K562 (cell line): ENCODE results near the gene AQP2. TPM values are rescaled to one million over a fixed set of nuclear protein-coding genes. Genes with fewer than 3 reads are reported as not detected.

Source experiments
- ATAC-seq: fragments of 200-7000 bp; cut with Tn5 transposase; 3 replicates; pipeline ENCODE4 v1.9.1; 2020; ENCODE audit warnings: moderate library complexity
- BruUV-seq: library from RNA; stranded (reverse); fragments of 400-500 nt; replicated peaks from 2 replicates; lab custom pipeline; 2021; lab: Mats Ljungman, UMichigan
- CTCF ChIA-PET: fragments of 300-600 bp; formaldehyde crosslinking; extraction: SDS; loops from one replicate; lab custom pipeline; 2021; ENCODE audit warnings: low intra/inter-chr PET ratio; lab: Yijun Ruan, JAX
- POLR2A ChIA-PET: fragments of 300-600, 350-650 bp; sonication (Branson Sonifier 250); formaldehyde crosslinking; extraction: SDS; loops from one replicate; lab custom pipeline; 2021; ENCODE audit warnings: antibody characterized with exemption, inconsistent platforms; lab: Yijun Ruan, JAX
- DNase-seq, 4 experiments: peaks; one replicate each; pipeline versions ENCODE4 v3.0.0 to v3.0.0-alpha.2; 2011 to 2018; ENCODE audit warnings: low spot score in 3 of 4, mixed read lengths in 3 of 4; ENCODE audit errors: extremely low read depth in 1 of 4
- FAIRE-seq: peaks from 2 replicates; lab custom pipeline; 2011; peaks lifted over from hg19 to GRCh38; lab: Jason Lieb, UNC
- H2AFZ ChIP-seq: 2 replicates; pipeline ENCODE4 v1.6.0; 2011; ENCODE audit warnings: low read depth, low read length, control low read depth, inconsistent platforms
- H3K27ac ChIP-seq: fragments of 200-600 bp; 3 replicates; pipeline ENCODE4 v1.8.0; 2011; ENCODE audit warnings: low read depth, mild to moderate bottlenecking, control low read depth, inconsistent platforms, low read length, moderate library complexity, mixed read lengths; ENCODE audit errors: extremely low read depth
- H3K27me3 ChIP-seq, 2 experiments: fragments of 300-600 bp in 1 of 2; 2 replicates in 1 of 2; 3 replicates in 1 of 2; pipeline versions ENCODE4 v1.6.0 to v1.8.0; 2011; ENCODE audit warnings: inconsistent platforms in 2 of 2, low read length in 2 of 2, mild to moderate bottlenecking in 1 of 2, mixed read lengths in 1 of 2, moderate library complexity in 1 of 2; ENCODE audit not compliant: control insufficient read depth in 2 of 2, insufficient read depth in 2 of 2
- H3K36me3 ChIP-seq: fragments of 300-600 bp; 3 replicates; pipeline ENCODE4 v1.8.0; 2011; ENCODE audit warnings: mild to moderate bottlenecking, low read length, inconsistent platforms; ENCODE audit not compliant: control insufficient read depth, insufficient read depth
- H3K4me1 ChIP-seq, 2 experiments: fragments of 200-600 bp in 1 of 2; replicated peaks in 1 of 2; 2 replicates in 1 of 2; 3 replicates in 1 of 2; pipeline versions ENCODE4 v1.5.1 to v1.8.0; 2011; ENCODE audit warnings: inconsistent platforms in 2 of 2, low read length in 2 of 2, mild to moderate bottlenecking in 1 of 2, mixed read lengths in 1 of 2, moderate library complexity in 1 of 2; ENCODE audit not compliant: control insufficient read depth in 2 of 2, insufficient read depth in 2 of 2
- H3K4me2 ChIP-seq: 2 replicates; pipeline ENCODE4 v1.6.1; 2011; ENCODE audit warnings: low read length, control low read depth, inconsistent platforms, mixed read lengths; ENCODE audit not compliant: insufficient read depth
- H3K4me3 ChIP-seq: fragments of 200-600 bp; sonication (generic), shearing (Covaris generic); 2 replicates; pipeline ENCODE4 v1.5.1; 2016; ENCODE audit warnings: control low read depth, inconsistent platforms
- H3K79me2 ChIP-seq: fragments of 200-600 bp; 3 replicates; pipeline ENCODE4 v1.8.0; 2011; ENCODE audit warnings: low read length, inconsistent platforms; ENCODE audit not compliant: control insufficient read depth, insufficient read depth
- H3K9ac ChIP-seq, 2 experiments: 2 replicates each; pipeline versions ENCODE4 v1.6.0 to v1.6.1; 2011; ENCODE audit warnings: low read depth in 2 of 2, low read length in 2 of 2, control low read depth in 1 of 2, inconsistent platforms in 1 of 2, mild to moderate bottlenecking in 1 of 2, mixed read lengths in 1 of 2; ENCODE audit not compliant: insufficient read depth in 1 of 2
- H3K9me1 ChIP-seq: one replicate; pipeline ENCODE4 v1.6.0; 2011; ENCODE audit warnings: inconsistent platforms, mild to moderate bottlenecking, low read length, moderate library complexity; ENCODE audit not compliant: control insufficient read depth, insufficient read depth
- H3K9me3 ChIP-seq: replicated peaks from 2 replicates; pipeline ENCODE4 v1.5.1; 2011; ENCODE audit warnings: low read depth, low read length, inconsistent platforms; ENCODE audit not compliant: control insufficient read depth, insufficient read depth
- H4K20me1 ChIP-seq: replicated peaks from 2 replicates; pipeline ENCODE4 v1.6.1; 2011; ENCODE audit warnings: low read length, inconsistent platforms, mixed read lengths; ENCODE audit not compliant: control insufficient read depth, insufficient read depth
- C11orf30 ChIP-seq: fragments of 450-650 bp; IDR thresholded peaks from 2 replicates; pipeline ENCODE4 v1.6.1; 2016; ENCODE audit warnings: low read depth, mild to moderate bottlenecking
- CEBPB ChIP-seq: fragments of 450-650 bp; IDR thresholded peaks from 2 replicates; pipeline ENCODE4 v1.6.1; 2016; ENCODE audit warnings: missing genetic modification characterization, missing compliant biosample characterization
- CHD4 ChIP-seq: fragments of 200-600 bp; sonication (generic); IDR thresholded peaks from 3 replicates; pipeline ENCODE4 v1.6.1; 2012; ENCODE audit warnings: low read depth, mild to moderate bottlenecking, mixed read lengths, low read length, inconsistent platforms; ENCODE audit not compliant: insufficient read depth, insufficient replicate concordance, poor library complexity, severe bottlenecking
- HOXB6 ChIP-seq: fragments of 250-450 bp; sonication (Bioruptor Pico); IDR thresholded peaks from 2 replicates; pipeline ENCODE4 v1.5.1; 2022; ENCODE audit warnings: mild to moderate bottlenecking, borderline replicate concordance
- HSF4 ChIP-seq: fragments of 250-450 bp; sonication (Bioruptor Pico); IDR thresholded peaks from 2 replicates; pipeline ENCODE4 v2.1.2; 2022; ENCODE audit warnings: mild to moderate bottlenecking, moderate library complexity, borderline replicate concordance
- ILF3 ChIP-seq: fragments of 450-650 bp; IDR thresholded peaks from 2 replicates; pipeline ENCODE4 v1.6.1; 2018; ENCODE audit warnings: antibody characterized with exemption, mild to moderate bottlenecking, moderate library complexity, borderline replicate concordance
- PHF8 ChIP-seq: fragments of 200-600 bp; sonication (generic); IDR thresholded peaks from 2 replicates; pipeline ENCODE4 v1.6.1; 2012; ENCODE audit warnings: mixed run types, mild to moderate bottlenecking, inconsistent platforms, low read length, moderate library complexity, borderline replicate concordance
- RB1 ChIP-seq: fragments of 450-650 bp; IDR thresholded peaks from 2 replicates; pipeline ENCODE4 v1.6.1; 2017; ENCODE audit warnings: low read depth, mild to moderate bottlenecking
- SP1 ChIP-seq: sonication (generic); formaldehyde crosslinking; IDR thresholded peaks from 2 replicates; pipeline ENCODE4 v1.8.1; 2022; ENCODE audit warnings: mild to moderate bottlenecking, missing genetic modification reagents
- SRF ChIP-seq, 2 experiments: fragments of 250-450, 450-650 bp in 1 of 2; sonication (Bioruptor Pico) in 1 of 2; sonication (generic) in 1 of 2; formaldehyde crosslinking; IDR thresholded peaks; 2 replicates each; pipeline versions ENCODE4 v1.5.0 to v1.5.1; 2020 to 2022; ENCODE audit warnings: mild to moderate bottlenecking in 1 of 2, missing genetic modification reagents in 1 of 2
- ZNF146 ChIP-seq: IDR thresholded peaks from one replicate; pipeline ENCODE4 v1.6.1; 2018; ENCODE audit warnings: missing compliant biosample characterization; ENCODE audit not compliant: unreplicated experiment
- ZNF316 ChIP-seq: fragments of 450-650 bp; IDR thresholded peaks from 2 replicates; pipeline ENCODE4 v1.6.1; 2016
- ZNF445 ChIP-seq: fragments of 250-450 bp; sonication (Bioruptor Pico); IDR thresholded peaks from 2 replicates; pipeline ENCODE4 v1.4.0; 2020; ENCODE audit warnings: low read depth, mild to moderate bottlenecking, moderate library complexity
- ZNF699 ChIP-seq: fragments of 250-450 bp; sonication (Bioruptor Pico); IDR thresholded peaks from 2 replicates; pipeline ENCODE4 v1.8.0; 2021; ENCODE audit warnings: mild to moderate bottlenecking, moderate library complexity; ENCODE audit not compliant: insufficient replicate concordance
- WGBS: fragments of 100-300 bp; shearing (Covaris generic); methylation state at CpG from one replicate; pipeline ENCODE4 v1.1.6; 2016; ENCODE audit warnings: low coverage, mixed read lengths; ENCODE audit not compliant: insufficient coverage; ENCODE audit errors: missing lambda C conversion rate; 5-methylcytosine and 5-hydroxymethylcytosine counted together
- in situ Hi-C: fragments of 300-500 bp; cut with MboI; formaldehyde crosslinking; loops from 4 replicates; pipeline ENCODE4 v1.15.0; 2018; ENCODE audit warnings: inconsistent platforms, mixed read lengths
- intact Hi-C: fragments of 100-400 bp; cut with micrococcal nuclease; formaldehyde crosslinking; loops from 2 replicates; pipeline ENCODE4 v1.14.2; 2022
- polyA plus RNA-seq, 8 experiments: library from polyadenylated mRNA; depleted of rRNA in 4 of 8; stranded (reverse) in 5 of 8; unstranded in 3 of 8; fragments of >200 nt; fragmentation: Nextera tagmentation in 2 of 8; fragmentation: Illumina TruSeq in 1 of 8; extraction: Ambion mirVana in 2 of 8; extraction: Trizol in 1 of 8; gene quantifications; 2 replicates each; pipeline versions ENCODE4 v1.2.1 to v1.2.3, GENCODE V29; 2011 to 2014; ENCODE audit warnings: inconsistent platforms in 1 of 8, missing spikeins in 1 of 8
- total RNA-seq, 7 experiments: library from RNA; depleted of rRNA in 6 of 7; stranded (reverse); fragments of >200 nt in 6 of 7; fragmentation: Illumina TruSeq in 2 of 7; extraction: Trizol in 2 of 7; gene quantifications; 2 replicates each; pipeline versions ENCODE4 v1.2.1 to v1.2.3, GENCODE V29; 2011 to 2021; ENCODE audit warnings: low replicate concordance in 1 of 7
- TF ChIP-seq, protein P1 (sequence below): fragments of 450-650 bp; IDR thresholded peaks from 2 replicates; pipeline ENCODE4 v1.6.1; 2016; ENCODE audit warnings: antibody characterized with exemption
- TF ChIP-seq, protein P2 (sequence below): sonication (generic); formaldehyde crosslinking; IDR thresholded peaks from 2 replicates; pipeline ENCODE4 v1.8.1; 2022; ENCODE audit warnings: missing genetic modification reagents

Gene AQP2
- total and polyA plus RNA-seq, 9 of the 15 experiments (the other 6 are each of a cell fraction or from before 2014, with no cell fraction given): not detected

DNA sequence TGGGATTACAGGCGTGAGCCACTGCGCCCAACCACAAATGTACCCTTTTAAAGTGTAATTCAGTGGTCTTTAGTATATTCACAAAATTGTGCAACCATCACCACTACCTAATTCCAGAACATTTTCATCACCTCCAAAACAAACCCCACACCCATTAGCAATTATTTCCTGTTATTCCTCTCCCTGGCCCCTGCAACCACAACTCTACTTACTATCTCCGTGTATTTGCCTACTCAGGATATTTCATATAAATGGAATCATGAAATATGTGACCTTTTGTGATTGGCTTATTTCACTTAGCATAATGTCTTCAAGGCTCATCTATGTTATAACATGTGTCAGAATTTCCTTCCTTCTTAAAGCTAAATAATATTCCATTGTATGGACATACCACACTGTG, 16.0 kb upstream of the AQP2 start:
- ChIA-PET POLR2A (no interaction called here), CTCF (no interaction called here)
- TF ChIP-seq ILF3 (no peak), ZNF316 (peak; percentile 51), SRF (CRISPR knock-in tag; IDR thresholded peaks at IDR 0.05) (no peak), ZNF445 (CRISPR knock-in tag) (no peak), HSF4 (CRISPR knock-in tag) (no peak), RB1 (no peak), C11orf30 (peak; percentile 27; the same call in 1 of the 2 replicates), CHD4 (no peak), CEBPB (no peak), PHF8 (no peak), SP1 (CRISPR knock-in tag) (no peak), ZNF146 (CRISPR knock-in tag) (no peak), ZNF699 (CRISPR knock-in tag) (no peak), HOXB6 (CRISPR knock-in tag) (no peak)
- TF ChIP-seq, protein P1, sequence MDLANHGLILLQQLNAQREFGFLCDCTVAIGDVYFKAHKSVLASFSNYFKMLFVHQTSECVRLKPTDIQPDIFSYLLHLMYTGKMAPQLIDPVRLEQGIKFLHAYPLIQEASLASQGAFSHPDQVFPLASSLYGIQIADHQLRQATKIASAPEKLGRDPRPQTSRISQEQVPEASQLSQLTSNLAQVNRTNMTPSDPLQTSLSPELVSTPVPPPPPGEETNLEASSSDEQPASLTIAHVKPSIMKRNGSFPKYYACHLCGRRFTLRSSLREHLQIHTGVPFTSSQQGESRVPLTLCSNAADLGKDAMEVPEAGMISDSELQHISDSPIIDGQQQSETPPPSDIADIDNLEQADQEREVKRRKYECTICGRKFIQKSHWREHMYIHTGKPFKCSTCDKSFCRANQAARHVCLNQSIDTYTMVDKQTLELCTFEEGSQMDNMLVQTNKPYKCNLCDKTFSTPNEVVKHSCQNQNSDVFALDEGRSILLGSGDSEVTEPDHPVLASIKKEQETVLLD: no peak
- TF ChIP-seq, protein P2, sequence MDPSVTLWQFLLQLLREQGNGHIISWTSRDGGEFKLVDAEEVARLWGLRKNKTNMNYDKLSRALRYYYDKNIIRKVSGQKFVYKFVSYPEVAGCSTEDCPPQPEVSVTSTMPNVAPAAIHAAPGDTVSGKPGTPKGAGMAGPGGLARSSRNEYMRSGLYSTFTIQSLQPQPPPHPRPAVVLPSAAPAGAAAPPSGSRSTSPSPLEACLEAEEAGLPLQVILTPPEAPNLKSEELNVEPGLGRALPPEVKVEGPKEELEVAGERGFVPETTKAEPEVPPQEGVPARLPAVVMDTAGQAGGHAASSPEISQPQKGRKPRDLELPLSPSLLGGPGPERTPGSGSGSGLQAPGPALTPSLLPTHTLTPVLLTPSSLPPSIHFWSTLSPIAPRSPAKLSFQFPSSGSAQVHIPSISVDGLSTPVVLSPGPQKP (CRISPR knock-in tag): no peak
- no peaks in the 10 kb centered on the region for H4K20me1 ChIP-seq
- no peaks in the 10 kb centered on the region for H3K36me3 ChIP-seq
- 70% methylated on average over 3 of the region's 3 CpGs for WGBS
- no peaks in the 10 kb centered on the region for H3K9me3 ChIP-seq
- no peaks in the 10 kb centered on the region for H3K9me1 ChIP-seq
- no peak overlapping the region for H3K4me2 ChIP-seq
- no peak for DNase-seq
- intact Hi-C loops: no loop called here
- FAIRE-seq: no peak
- H3K4me3 ChIP-seq: no peak overlapping the region
- in situ Hi-C loops: no loop called here
- no peak overlapping the region for H2AFZ ChIP-seq
- H3K27me3 ChIP-seq: peaks cover 1% of the 10 kb centered on the region in 2 experiments; a peak in 2 of 5 replicates
- H3K9ac ChIP-seq: no peak overlapping the region
- no TSS peak for BruUV-seq
- no peak overlapping the region for H3K27ac ChIP-seq
- no peaks in the 10 kb centered on the region; a peak in 1 of 5 replicates for H3K4me1 ChIP-seq
- ATAC-seq: no peak
- no peaks in the 10 kb centered on the region for H3K79me2 ChIP-seq
